ENCODE measurements around the gene EFS. TPM values are rescaled to one million over a fixed set of nuclear protein-coding genes. Genes with fewer than 3 reads are reported as not detected.

Gene EFS
- total RNA-seq, 1 donor from 2014 or later, result 27.6 TPM

- ATAC-seq, result no peak
Measured at GRCh38 chr14:23358042-23358441, 6.9 kb downstream of the EFS start.

- no peak for ATAC-seq
Measured at GRCh38 chr14:23357261-23357660, 7.7 kb downstream of the EFS start.

- no peak for ATAC-seq
Measured at GRCh38 chr14:23356662-23357061, 8.3 kb downstream of the EFS start.

GRCh38 chr14:23355871-23356435, 9.0 kb downstream of the EFS start:
- ATAC-seq, result no peak

- no peak for ATAC-seq
Measured at GRCh38 chr14:23354990-23355389, 10.0 kb downstream of the EFS start.

- ATAC-seq, result no peak
Measured at GRCh38 chr14:23353433-23353780, 11.6 kb downstream of the EFS start.

- peak; percentile 67 for ATAC-seq
Measured at GRCh38 chr14:23352506-23353432, 12.2 kb downstream of the EFS start, which contains the start of gene SLC22A17. Gene SLC22A17, minus strand, starts transcription at chr14:23352887.

- ATAC-seq, result no peak
Measured at GRCh38 chr14:23351681-23352505, 13.1 kb downstream of the EFS start.

- no peak for ATAC-seq
Measured at GRCh38 chr14:23349156-23349845, 15.7 kb downstream of the EFS start.

GRCh38 chr14:23348297-23348655, 16.7 kb downstream of the EFS start:
- ATAC-seq, result no peak

GRCh38 chr14:23347406-23348296, 17.3 kb downstream of the EFS start:
- ATAC-seq, result no peak

GRCh38 chr14:23346693-23347405, 18.1 kb downstream of the EFS start:
- ATAC-seq, result no peak

- ATAC-seq, result no peak
Measured at GRCh38 chr14:23345987-23346692, 18.8 kb downstream of the EFS start.

- ATAC-seq, result no peak
Measured at GRCh38 chr14:23344481-23344880, 20.5 kb downstream of the EFS start.

- no peak for ATAC-seq
Measured at GRCh38 chr14:23339506-23340268, 25.3 kb downstream of the EFS start.

GRCh38 chr14:23335623-23336022, 29.3 kb downstream of the EFS start:
- no peak for ATAC-seq

- ATAC-seq, result peak; percentile 73
Measured at GRCh38 chr14:23327947-23328744, 36.8 kb downstream of the EFS start.

GRCh38 chr14:23326491-23327332, 38.3 kb downstream of the EFS start:
- peak; percentile 19 for ATAC-seq

Measured in esophagus mucosa (tissue), 1 donor.